H1 (cell line): ENCODE results near the gene ZBTB25. TPM values are rescaled to one million over a fixed set of nuclear protein-coding genes. Genes with fewer than 3 reads are reported as not detected.
A peak's percentile ranks its signal among the peaks of the same experiment; 100 is the strongest.

Experiments used
- CTCF ChIA-PET: fragments of 300-600 bp; sonication (Branson Sonifier 250); formaldehyde crosslinking; loops from one replicate; lab custom pipeline; 2021; ENCODE audit not compliant: partially characterized antibody; lab: Charles Lee
- POLR2A ChIA-PET: fragments of 300-600 bp; sonication (Branson Sonifier 250); formaldehyde crosslinking; loops from one replicate; lab custom pipeline; 2021; ENCODE audit warnings: inconsistent platforms; ENCODE audit not compliant: partially characterized antibody; lab: Charles Lee
- DNase-seq, 2 experiments: peaks; one replicate each; pipeline versions ENCODE4 v3.0.0 to v3.0.0-alpha.2; 2010 to 2022; ENCODE audit warnings: low spot score in 2 of 2, low read depth in 1 of 2, mixed read lengths in 1 of 2
- FAIRE-seq: peaks from 2 replicates; lab custom pipeline; 2011; peaks lifted over from hg19 to GRCh38; lab: Jason Lieb, UNC
- H2AFZ ChIP-seq: 2 replicates; pipeline ENCODE4 v1.8.1; 2012; ENCODE audit warnings: low read length, inconsistent platforms
- H2AK5ac ChIP-seq: 2 replicates; pipeline ENCODE4 v1.6.1; 2013; ENCODE audit warnings: low read depth, low read length
- H2BK120ac ChIP-seq: replicated peaks from 2 replicates; pipeline ENCODE3; 2013; ENCODE audit warnings: low read depth, low read length, inconsistent platforms
- H2BK12ac ChIP-seq: 2 replicates; pipeline ENCODE4 v1.6.1; 2013; ENCODE audit warnings: low read depth, low read length
- H2BK15ac ChIP-seq: 2 replicates; pipeline ENCODE4 v1.6.1; 2013; ENCODE audit warnings: low read length
- H2BK20ac ChIP-seq: 2 replicates; pipeline ENCODE4 v1.6.1; 2013; ENCODE audit warnings: low read length
- H2BK5ac ChIP-seq: 2 replicates; pipeline ENCODE4 v1.6.1; 2013; ENCODE audit warnings: low read depth, low read length
- H3K14ac ChIP-seq: 2 replicates; pipeline ENCODE4 v1.6.1; 2013; ENCODE audit warnings: inconsistent platforms; ENCODE audit not compliant: insufficient read length
- H3K18ac ChIP-seq: 2 replicates; pipeline ENCODE4 v1.6.1; 2013; ENCODE audit warnings: low read length; ENCODE audit errors: extremely low read depth
- H3K23ac ChIP-seq: 2 replicates; pipeline ENCODE4 v1.6.1; 2013; ENCODE audit warnings: inconsistent platforms; ENCODE audit not compliant: insufficient read length
- H3K23me2 ChIP-seq: 2 replicates; pipeline ENCODE4 v1.6.1; 2013; ENCODE audit warnings: low read depth, low read length
- H3K27ac ChIP-seq: 2 replicates; pipeline ENCODE4 v1.6.1; 2011; ENCODE audit warnings: low read depth, low read length, inconsistent platforms
- H3K27me3 ChIP-seq, 4 experiments: replicated peaks in 1 of 4; 1 replicate in 1 of 4; 2 replicates in 3 of 4; pipeline versions ENCODE4 v1.6.1 to v1.8.1; 2011 to 2013; ENCODE audit warnings: low read length in 3 of 4, mild to moderate bottlenecking in 3 of 4, inconsistent platforms in 2 of 4, mixed read lengths in 2 of 4, moderate library complexity in 1 of 4; ENCODE audit not compliant: control insufficient read depth in 3 of 4, insufficient read depth in 3 of 4; ENCODE audit errors: extremely low read depth in 1 of 4
- H3K36me3 ChIP-seq, 4 experiments: 2 replicates each; pipeline versions ENCODE4 v1.6.1 to v1.8.1; 2011 to 2013; ENCODE audit warnings: mild to moderate bottlenecking in 4 of 4, low read length in 3 of 4, moderate library complexity in 2 of 4, control low read depth in 1 of 4, inconsistent platforms in 1 of 4; ENCODE audit not compliant: insufficient read depth in 4 of 4, control insufficient read depth in 2 of 4
- H3K4ac ChIP-seq: replicated peaks from 2 replicates; pipeline ENCODE3; 2013; ENCODE audit warnings: low read length, low read depth, mixed read lengths, inconsistent platforms; ENCODE audit not compliant: insufficient read length
- H3K4me1 ChIP-seq, 4 experiments: replicated peaks in 1 of 4; 1 replicate in 1 of 4; 2 replicates in 3 of 4; pipeline versions ENCODE4 v1.6.1 to v1.8.1; 2011 to 2013; ENCODE audit warnings: low read length in 3 of 4, inconsistent platforms in 2 of 4, mixed read lengths in 1 of 4; ENCODE audit not compliant: insufficient read depth in 4 of 4, control insufficient read depth in 3 of 4
- H3K4me2 ChIP-seq, 2 experiments: 2 replicates each; pipeline versions ENCODE4 v1.6.1 to v1.8.1; 2011 to 2013; ENCODE audit warnings: low read depth in 2 of 2, low read length in 2 of 2, control low read depth in 1 of 2, inconsistent platforms in 1 of 2, mild to moderate bottlenecking in 1 of 2; ENCODE audit not compliant: insufficient read depth in 1 of 2
- H3K4me3 ChIP-seq, 4 experiments: fragments of 200-600, 300-600 bp in 1 of 4; sonication (generic), shearing (Covaris generic), sonication (Bioruptor Twin) in 1 of 4; 2 replicates each; pipeline versions ENCODE4 v1.5.1 to v1.8.1; 2011 to 2016; ENCODE audit warnings: low read length in 4 of 4, low read depth in 3 of 4, control low read depth in 2 of 4, inconsistent platforms in 2 of 4, mild to moderate bottlenecking in 2 of 4, mixed read lengths in 1 of 4, moderate library complexity in 1 of 4; ENCODE audit not compliant: insufficient read depth in 2 of 4; ENCODE audit errors: extremely low read depth in 1 of 4
- H3K56ac ChIP-seq: replicated peaks from 2 replicates; pipeline ENCODE3; 2013; ENCODE audit warnings: low read depth, mild to moderate bottlenecking, mixed read lengths, low read length, inconsistent platforms; ENCODE audit not compliant: insufficient read length
- H3K79me1 ChIP-seq: 2 replicates; pipeline ENCODE4 v1.6.1; 2013; ENCODE audit warnings: low read depth, low read length, control low read depth
- H3K79me2 ChIP-seq, 2 experiments: 2 replicates each; pipeline versions ENCODE4 v1.6.1 to v1.8.1; 2012 to 2013; ENCODE audit warnings: low read length in 2 of 2, mild to moderate bottlenecking in 2 of 2, inconsistent platforms in 1 of 2; ENCODE audit not compliant: insufficient read depth in 2 of 2, control insufficient read depth in 1 of 2
- H3K9ac ChIP-seq, 4 experiments: replicated peaks in 1 of 4; 1 replicate in 1 of 4; 2 replicates in 3 of 4; pipeline versions ENCODE4 v1.6.1 to v1.8.1; 2011 to 2013; ENCODE audit warnings: low read depth in 3 of 4, low read length in 3 of 4, control low read depth in 2 of 4, mild to moderate bottlenecking in 2 of 4, moderate library complexity in 2 of 4, inconsistent platforms in 1 of 4; ENCODE audit errors: extremely low read depth in 1 of 4
- H3K9me3 ChIP-seq, 2 experiments: 2 replicates each; pipeline versions ENCODE4 v1.6.1 to v1.8.1; 2012 to 2013; ENCODE audit warnings: mild to moderate bottlenecking in 2 of 2, moderate library complexity in 2 of 2, control low read depth in 1 of 2, inconsistent platforms in 1 of 2, low read depth in 1 of 2, low read length in 1 of 2, mixed read lengths in 1 of 2; ENCODE audit not compliant: insufficient read depth in 2 of 2
- H4K20me1 ChIP-seq, 2 experiments: replicated peaks in 1 of 2; 2 replicates each; pipeline versions ENCODE3 to v1.8.1; 2011 to 2013; ENCODE audit warnings: inconsistent platforms in 2 of 2, low read length in 2 of 2, mild to moderate bottlenecking in 1 of 2; ENCODE audit not compliant: insufficient read depth in 2 of 2, control insufficient read depth in 1 of 2
- H4K5ac ChIP-seq: 2 replicates; pipeline ENCODE4 v1.6.1; 2013; ENCODE audit warnings: low read length, low read depth, mixed read lengths, inconsistent platforms; ENCODE audit not compliant: insufficient read length
- H4K8ac ChIP-seq: 2 replicates; pipeline ENCODE4 v1.8.0; 2013; ENCODE audit warnings: mild to moderate bottlenecking, moderate library complexity, low read length, inconsistent platforms; ENCODE audit not compliant: insufficient read depth; ENCODE audit errors: extremely low read depth
- H4K91ac ChIP-seq: replicated peaks from 2 replicates; pipeline ENCODE3; 2013; ENCODE audit warnings: low read length, mixed read lengths, inconsistent platforms; ENCODE audit not compliant: insufficient read length
- CEBPB ChIP-seq: IDR thresholded peaks from 2 replicates; pipeline ENCODE4 v1.6.1; 2012; ENCODE audit warnings: low read depth, low read length
- JUN ChIP-seq: IDR thresholded peaks from 2 replicates; pipeline ENCODE4 v1.6.1; 2011; ENCODE audit warnings: low read depth, mild to moderate bottlenecking, improper control_type of control experiment, low read length
- WGBS, 2 experiments: shearing (Covaris generic) in 1 of 2; methylation state at CpG; one replicate each; pipeline versions ENCODE4 v1.1.6 to v1.1.7; 2013 to 2015; ENCODE audit warnings: low lambda C conversion rate in 2 of 2, mixed read lengths in 2 of 2, inconsistent platforms in 1 of 2, low coverage in 1 of 2, missing lambda C conversion rate in 1 of 2; ENCODE audit not compliant: insufficient replicate concordance in 2 of 2, insufficient coverage in 1 of 2, insufficient read length in 1 of 2; ENCODE audit errors: extremely low coverage in 1 of 2, missing lambda C conversion rate in 1 of 2; 5-methylcytosine and 5-hydroxymethylcytosine counted together
- polyA plus RNA-seq, 7 experiments: library from polyadenylated mRNA; depleted of rRNA in 3 of 7; stranded (reverse) in 5 of 7; unstranded in 2 of 7; fragments of >200 nt in 5 of 7; fragments of 200-250 nt in 2 of 7; gene quantifications; 1 replicate in 5 of 7; 2 replicates in 1 of 7; 4 replicates in 1 of 7; pipeline versions ENCODE4 v1.2.1 to v1.2.3, GENCODE V29; 2011 to 2013; ENCODE audit warnings: missing spikeins in 2 of 7, mixed read lengths in 2 of 7
- total RNA-seq: library from RNA; stranded (reverse); fragmentation: NEBNext Ultra II Directional; extraction: Animal tissue kit (Norgen Biotek cat#: 25700); gene quantifications from 2 replicates; pipeline ENCODE4 v1.2.1, GENCODE V29; 2021

The ZBTB25 gene
- total and polyA plus RNA-seq, 2 of the 8 experiments (the other 6 are each of a cell fraction or from before 2014, with no cell fraction given): 5.4 to 11.4 TPM

DNA sequence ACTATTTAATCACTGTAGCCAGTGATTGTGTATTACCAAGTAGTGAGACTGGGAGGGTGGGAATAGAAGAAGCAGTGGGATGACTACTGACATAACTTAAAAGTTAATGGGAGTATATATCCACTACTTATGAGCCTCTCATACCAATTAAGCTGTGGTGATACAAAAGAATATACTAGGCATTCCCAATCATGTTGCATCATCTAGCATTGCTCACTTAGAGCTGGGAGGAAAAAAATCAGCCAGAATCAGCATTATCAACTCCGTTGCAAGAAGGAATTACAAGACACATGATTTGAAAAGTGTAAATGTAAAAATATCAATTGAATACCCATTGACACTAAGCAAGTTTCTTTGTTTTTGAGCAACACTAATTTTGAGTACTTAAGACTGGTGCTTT is 45.4 kb upstream of the ZBTB25 start:
- Histone ChIP-seq H4K20me1 (no peaks in the 10 kb centered on the region), H3K27me3 (peaks cover 1 to 10% (median 7%) of the 10 kb centered on the region in 4 experiments; a peak in 6 of 7 replicates), H3K23ac (no peak overlapping the region), H3K23me2 (peaks cover 4% of the 10 kb centered on the region; the same call in 1 of the 2 replicates), H3K4me1 (peaks cover 0 to 14% (median 7%) of the 10 kb centered on the region in 4 experiments; a peak in 6 of 7 replicates), H2BK120ac (no peak overlapping the region), H2BK20ac (no peak overlapping the region), H2BK12ac (no peak overlapping the region), H2BK5ac (no peak overlapping the region), H3K79me2 (0 out of 4 replicates have a peak, but pooled peaks cover 0 to 4% of the 10 kb centered on the region in 2 experiments), H3K14ac (no peak overlapping the region), H3K9ac (no peak overlapping the region), H3K4ac (no peak overlapping the region), H2AK5ac (no peak overlapping the region), H3K79me1 (no peaks in the 10 kb centered on the region; the same call in 1 of the 2 replicates), H3K4me3 (peak overlapping the region in 1 of 4 experiments; percentile 64; a peak in 1 of 8 replicates), H3K4me2 (peak overlapping the region in 1 of 2 experiments; percentile 99; a peak in 1 of 4 replicates), H2BK15ac (no peak overlapping the region), H3K18ac (no peak overlapping the region), H3K27ac (no peak overlapping the region), H3K36me3 (no peaks in the 10 kb centered on the region), H4K91ac (no peak overlapping the region), H4K8ac (no peak overlapping the region), H3K9me3 (no peaks in the 10 kb centered on the region), H4K5ac (no peak overlapping the region), H2AFZ (no peak overlapping the region), H3K56ac (no peak overlapping the region)
- FAIRE-seq (no peak), DNase-seq (no peak)
- ChIA-PET CTCF (interaction anchor here (0.6 to 1.2 kb wide), 4 partner anchors 11 to 176 kb away, joined by 3 to 4 read pairs (median 3); no protein-coding TSS in a partner anchor), POLR2A (interaction anchor here (0.6 to 1.4 kb wide), 3 partner anchors 9 to 168 kb away, joined by 3 to 8 read pairs (median 3); partner anchors contain the start of gene HSPA2)
- TF ChIP-seq JUN (no peak), CEBPB (0 out of 2 replicates have a peak, but pooled peaks have one; percentile 2)
- WGBS, 2 experiments: 85% methylated on average over 1 of the region's 1 CpG; no CpG with 5 or more reads in 1 of the 2 experiments
